Endodermal cell (in vitro differentiated cells): Measurements from ENCODE around the gene PIWIL4. TPM values are rescaled to one million over a fixed set of nuclear protein-coding genes. Genes with fewer than 3 reads are reported as not detected.

Source experiments
- DNase-seq: peaks from one replicate; pipeline ENCODE4 v3.0.0-alpha.2; 2017
- H3K27ac ChIP-seq: 2 replicates; pipeline ENCODE4 v1.5.1; 2013; ENCODE audit warnings: mild to moderate bottlenecking, low read depth, low read length, moderate library complexity
- H3K27me3 ChIP-seq: 2 replicates; pipeline ENCODE4 v1.6.1; 2013; ENCODE audit warnings: mild to moderate bottlenecking, low read length, moderate library complexity; ENCODE audit not compliant: insufficient read depth, control insufficient read depth, poor library complexity, severe bottlenecking
- H3K36me3 ChIP-seq: 2 replicates; pipeline ENCODE4 v1.7.0; 2013; ENCODE audit warnings: mild to moderate bottlenecking, low read length, moderate library complexity; ENCODE audit not compliant: control insufficient read depth, insufficient read depth
- H3K4me1 ChIP-seq: one replicate; pipeline ENCODE4 v1.7.0; 2013; ENCODE audit warnings: low read length; ENCODE audit not compliant: control insufficient read depth, insufficient read depth
- H3K4me3 ChIP-seq: 2 replicates; pipeline ENCODE4 v1.5.1; 2013; ENCODE audit warnings: mild to moderate bottlenecking, low read length, moderate library complexity
- H3K9ac ChIP-seq: 2 replicates; pipeline ENCODE4 v1.6.1; 2013; ENCODE audit warnings: mild to moderate bottlenecking, low read length, moderate library complexity; ENCODE audit not compliant: poor library complexity, severe bottlenecking; ENCODE audit errors: extremely low read depth
- H3K9me3 ChIP-seq: 2 replicates; pipeline ENCODE4 v1.6.1; 2013; ENCODE audit warnings: mild to moderate bottlenecking, low read length, moderate library complexity; ENCODE audit not compliant: control insufficient read depth
- H3K27ac Mint-ChIP-seq: 2 replicates; pipeline ENCODE4 v1.8.0; 2020; ENCODE audit warnings: mixed read lengths
- H3K27me3 Mint-ChIP-seq: 2 replicates; pipeline ENCODE4 v1.8.0; 2021; ENCODE audit warnings: mild to moderate bottlenecking, mixed read lengths; ENCODE audit not compliant: insufficient read depth
- H3K36me3 Mint-ChIP-seq: 2 replicates; pipeline ENCODE4 v1.8.0; 2020; ENCODE audit warnings: low read depth, mixed read lengths
- H3K4me1 Mint-ChIP-seq: 2 replicates; pipeline ENCODE4 v1.8.0; 2020; ENCODE audit warnings: mixed read lengths
- H3K4me3 Mint-ChIP-seq: 2 replicates; pipeline ENCODE4 v1.8.0; 2020; ENCODE audit warnings: mild to moderate bottlenecking, moderate library complexity, mixed read lengths
- H3K9me3 Mint-ChIP-seq: 2 replicates; pipeline ENCODE4 v1.8.0; 2020; ENCODE audit warnings: mild to moderate bottlenecking, mixed read lengths
- CTCF ChIP-seq: fragments of 200-600 bp; sonication (generic); conservative IDR thresholded peaks from 2 replicates; pipeline ENCODE4 v1.5.0; 2021; ENCODE audit warnings: antibody characterized with exemption, mild to moderate bottlenecking
- WGBS, 2 experiments: methylation state at CpG; one replicate each; pipeline versions ENCODE4 v1.1.5 to v1.1.7; 2013; ENCODE audit warnings: missing lambda C conversion rate in 2 of 2, mixed read lengths in 1 of 2; ENCODE audit not compliant: insufficient coverage in 1 of 2, insufficient read length in 1 of 2; 5-methylcytosine and 5-hydroxymethylcytosine counted together
- total RNA-seq, 2 donors: library from RNA; stranded (reverse); fragmentation: NEBNext Ultra II Directional in 1 of 2; extraction: Animal tissue kit (Norgen Biotek cat#: 25700) in 1 of 2; gene quantifications; 2 replicates in 1 of 2; 3 replicates in 1 of 2; pipeline ENCODE4 v1.2.1, GENCODE V29; 2021

The PIWIL4 gene
- total RNA-seq, 2 donors from 2014 or later: 0.24 to 0.82 TPM

- H3K9ac ChIP-seq: no peak overlapping the region
- 79 to 90% methylated on average over 2 to 3 of the region's 3 CpGs for WGBS, 2 experiments
- no peaks in the 10 kb centered on the region for H3K9me3 ChIP-seq
- peaks cover 13% of the 10 kb centered on the region for H3K27me3 Mint-ChIP-seq
- peaks cover 18% of the 10 kb centered on the region for H3K27me3 ChIP-seq
- no peaks in the 10 kb centered on the region for H3K9me3 Mint-ChIP-seq
- no peak overlapping the region for H3K4me3 ChIP-seq
- H3K4me1 ChIP-seq: no peaks in the 10 kb centered on the region
- H3K4me1 Mint-ChIP-seq: no peaks in the 10 kb centered on the region
- H3K36me3 ChIP-seq: no peaks in the 10 kb centered on the region
- H3K27ac Mint-ChIP-seq: no peak overlapping the region
- H3K4me3 Mint-ChIP-seq: no peak overlapping the region
- no peak overlapping the region for H3K27ac ChIP-seq
- H3K36me3 Mint-ChIP-seq: no peaks in the 10 kb centered on the region
- no peak for TF ChIP-seq CTCF
- no peak for DNase-seq
Observed at GRCh38 chr11:94537031-94537600, 30.1 kb upstream of the PIWIL4 start.

- no peak for DNase-seq
- no peaks in the 10 kb centered on the region for H3K9me3 ChIP-seq
- Mint-ChIP-seq H3K4me1 (no peaks in the 10 kb centered on the region), H3K4me3 (no peak overlapping the region), H3K36me3 (no peaks in the 10 kb centered on the region), H3K27ac (no peak overlapping the region), H3K27me3 (peaks cover 23% of the 10 kb centered on the region), H3K9me3 (no peaks in the 10 kb centered on the region)
- no peak overlapping the region for H3K27ac ChIP-seq
- no peak overlapping the region for H3K4me3 ChIP-seq
- 21% methylated on average over 1 of the region's 1 CpG; no CpG with 5 or more reads in 1 of the 2 experiments for WGBS, 2 experiments
- H3K4me1 ChIP-seq: no peaks in the 10 kb centered on the region
- no peaks in the 10 kb centered on the region for H3K36me3 ChIP-seq
- H3K9ac ChIP-seq: no peak overlapping the region
- H3K27me3 ChIP-seq: peaks cover 30% of the 10 kb centered on the region
- no peak for TF ChIP-seq CTCF
Observed at GRCh38 chr11:94539420-94539819, 27.7 kb upstream of the PIWIL4 start.

GRCh38 chr11:94543695-94544645, 23.2 kb upstream of the PIWIL4 start, which contains the start of gene FUT4:
FUT4 (plus strand) TSS chr11:94543921; CDS start chr11:94544134, 213 bp downstream.
- no peak for TF ChIP-seq CTCF
- Mint-ChIP-seq H3K27ac (peak within 1 kb of the TSS; percentile 89), H3K9me3 (no peaks in the 10 kb centered on the region), H3K4me1 (peaks cover 12% of the 10 kb centered on the region), H3K4me3 (peak within 1 kb of the TSS; percentile 70), H3K27me3 (peaks cover 50% of the 10 kb centered on the region), H3K36me3 (no peaks in the 10 kb centered on the region)
- H3K9me3 ChIP-seq: no peaks in the 10 kb centered on the region
- H3K9ac ChIP-seq: peak within 1 kb of the TSS; percentile 60
- peak within 1 kb of the TSS; percentile 76 for H3K27ac ChIP-seq
- H3K4me1 ChIP-seq: no peaks in the 10 kb centered on the region
- H3K4me3 ChIP-seq: peak within 1 kb of the TSS; percentile 77
- peak; percentile 96 for DNase-seq
- H3K27me3 ChIP-seq: peaks cover 56% of the 10 kb centered on the region
- WGBS, 2 experiments: 3% methylated on average over 45 to 109 of the region's 109 CpGs
- H3K36me3 ChIP-seq: no peaks in the 10 kb centered on the region
